GM21786 (cell line): Measurements from ENCODE around the gene REG3A.

ENCODE experiments used
- ATAC-seq: cut with Tn5 transposase; IDR thresholded peaks from one replicate; pipeline ENCODE4 v1.9.1; 2021; ENCODE audit not compliant: unreplicated experiment

The REG3A gene

DNA sequence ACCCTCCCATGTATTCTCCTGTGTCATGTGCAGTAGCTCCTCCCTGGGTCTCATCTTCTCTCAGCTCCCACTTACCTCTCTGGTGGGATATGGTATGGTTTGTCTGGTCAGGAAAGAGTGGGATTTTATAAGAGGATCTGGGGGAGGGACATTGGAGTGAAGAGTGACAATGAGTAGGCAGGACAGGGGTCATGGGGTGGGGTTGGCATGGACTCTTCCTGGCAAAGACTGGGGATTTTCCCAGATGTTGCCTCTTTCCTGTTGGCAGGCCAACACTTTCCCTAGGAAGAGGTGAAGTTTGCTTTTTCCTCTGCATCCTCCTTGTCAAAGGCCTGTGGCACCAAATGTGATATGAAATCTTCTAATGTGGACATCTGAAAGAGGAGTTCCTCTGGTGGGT is at the start of gene REG3A:
Gene REG3A, minus strand, starts transcription at position 101 of the 400 bp plus-strand sequence. CDS start 348 bp downstream, outside the sequence.
- ATAC-seq = no peak

DNA sequence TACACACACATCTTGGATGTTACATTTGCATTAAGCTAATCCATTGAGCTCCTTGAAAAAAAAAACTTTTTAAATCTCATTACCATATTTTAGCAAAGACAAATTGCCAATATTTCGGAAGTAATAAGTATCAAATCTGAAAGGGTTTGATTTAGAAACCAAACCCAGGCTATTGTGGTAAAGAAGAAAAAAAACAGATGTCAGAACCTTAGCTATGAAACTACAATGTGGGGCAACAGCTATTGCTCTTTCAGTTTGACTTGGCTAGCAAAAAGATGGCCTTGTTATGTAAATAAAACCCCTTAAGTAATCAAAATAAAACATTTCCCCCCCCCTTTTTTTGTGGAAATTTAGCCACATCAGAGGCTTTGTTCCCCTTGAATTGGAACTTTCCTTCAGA is 41.2 kb upstream of the REG3A start:
- no peak for ATAC-seq

DNA sequence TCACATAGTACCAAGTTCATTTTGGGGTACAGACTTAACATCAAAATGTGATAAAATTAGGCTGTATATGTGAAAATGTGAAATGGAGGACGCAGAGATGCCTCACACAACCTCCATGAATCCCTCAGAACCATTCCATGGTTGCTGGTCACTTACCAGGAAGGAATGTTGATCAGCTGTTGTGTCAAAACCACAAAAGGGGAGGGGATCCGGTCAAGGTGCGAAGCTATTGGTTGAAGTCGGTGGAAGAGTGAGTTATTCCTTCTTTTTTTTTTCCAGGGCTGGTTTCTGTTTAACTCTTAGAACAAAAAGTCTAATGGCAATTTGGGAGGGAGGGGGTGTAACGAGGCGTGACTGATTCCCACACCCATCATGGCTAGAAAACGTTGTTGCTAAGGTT is 32.3 kb upstream of the REG3A start:
- ATAC-seq = no peak

DNA sequence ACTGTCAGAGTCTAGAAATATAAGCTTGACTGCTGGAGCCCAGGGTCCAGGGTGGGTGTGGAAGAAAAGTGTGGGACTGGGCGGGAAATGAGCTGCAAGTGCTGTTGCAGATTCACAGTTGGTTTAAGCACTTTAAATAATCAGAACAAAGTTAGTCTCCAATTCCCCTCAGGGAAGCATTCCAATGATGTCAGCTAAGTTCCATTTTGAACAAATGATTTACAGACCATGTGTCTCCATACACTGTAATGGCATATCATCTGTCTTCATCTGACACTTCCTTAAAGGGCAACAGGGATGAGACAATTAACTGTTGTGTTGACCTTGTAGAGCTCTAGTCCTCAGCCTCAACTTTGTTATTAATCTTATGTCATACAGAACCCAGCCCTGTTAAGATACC is 31.5 kb upstream of the REG3A start:
- ATAC-seq = no peak

DNA sequence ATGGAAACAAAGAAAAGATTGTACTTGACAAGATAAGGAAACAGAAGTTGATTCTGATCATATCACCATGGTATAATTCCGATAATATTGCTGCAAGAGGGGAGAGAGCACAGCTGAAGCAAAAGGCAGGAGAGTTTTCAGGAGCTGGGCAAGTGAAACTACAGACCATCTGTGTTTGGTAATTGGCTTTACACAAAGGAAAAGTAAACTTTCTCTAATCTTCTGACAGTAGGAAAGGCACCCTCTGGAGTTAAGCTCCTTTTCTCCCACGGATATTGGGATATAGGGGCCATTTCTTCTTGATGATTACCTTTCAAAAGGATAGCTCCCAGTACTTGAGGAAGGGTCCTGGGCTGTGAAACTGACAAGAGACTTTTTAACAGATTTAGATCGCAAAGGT is 29.9 kb upstream of the REG3A start:
- ATAC-seq = no peak

DNA sequence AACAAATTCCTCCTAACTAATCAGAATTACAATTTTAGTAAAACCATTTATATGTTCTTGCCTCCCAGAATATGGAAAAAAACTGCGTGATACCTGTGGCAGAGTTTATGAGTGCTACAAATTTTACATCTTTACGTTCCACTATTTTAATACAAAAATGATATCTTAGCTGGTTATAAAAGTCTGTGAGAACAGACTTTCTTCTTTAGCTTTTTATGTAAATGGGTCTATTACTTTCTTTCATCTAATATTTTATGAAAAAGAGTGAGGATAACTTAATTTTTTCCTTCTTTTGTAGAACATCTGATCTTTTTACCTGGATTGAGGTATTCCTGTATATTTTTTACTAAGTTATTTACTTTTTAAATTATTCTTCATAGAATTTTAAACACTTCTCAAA is 22.1 kb upstream of the REG3A start:
- no peak for ATAC-seq

DNA sequence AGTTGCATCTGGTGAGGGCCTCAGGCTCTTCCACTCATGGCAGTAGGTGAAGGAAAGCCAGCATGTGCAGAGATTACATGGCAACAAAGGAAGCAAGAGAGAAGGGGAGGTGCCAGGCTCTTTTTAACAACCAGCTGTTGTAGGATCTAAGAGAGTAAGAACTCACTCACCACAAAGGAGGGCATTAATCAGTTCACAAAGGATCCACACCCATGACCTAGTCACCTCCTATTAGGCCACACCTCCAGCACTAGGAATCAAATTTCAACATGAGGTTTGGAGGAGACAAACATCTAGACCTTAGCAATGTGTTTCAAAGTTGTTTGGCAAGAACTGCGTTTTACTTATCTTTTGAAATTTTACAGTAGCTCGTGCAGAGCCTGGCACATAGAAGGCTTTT is 20.5 kb upstream of the REG3A start:
- ATAC-seq = no peak

DNA sequence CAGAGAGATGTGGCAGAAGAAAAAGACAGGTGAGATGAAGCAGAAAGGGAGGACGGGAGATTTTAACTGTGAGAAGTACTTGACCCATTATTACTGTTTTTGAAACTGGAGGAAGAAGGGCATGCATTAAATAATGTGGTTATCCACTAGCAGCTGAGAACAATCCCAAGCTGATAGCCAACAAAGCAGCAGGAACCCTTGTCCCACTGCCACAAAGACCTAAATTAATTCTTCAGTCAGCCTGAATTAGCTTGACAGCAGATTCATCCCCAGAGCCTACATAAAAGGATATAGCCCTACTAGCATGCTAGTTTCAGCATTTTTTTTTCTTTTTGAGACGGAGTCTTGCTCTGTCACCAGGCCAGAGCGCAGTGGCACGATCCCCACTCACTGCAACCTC is 19.5 kb upstream of the REG3A start:
- no peak for ATAC-seq

DNA sequence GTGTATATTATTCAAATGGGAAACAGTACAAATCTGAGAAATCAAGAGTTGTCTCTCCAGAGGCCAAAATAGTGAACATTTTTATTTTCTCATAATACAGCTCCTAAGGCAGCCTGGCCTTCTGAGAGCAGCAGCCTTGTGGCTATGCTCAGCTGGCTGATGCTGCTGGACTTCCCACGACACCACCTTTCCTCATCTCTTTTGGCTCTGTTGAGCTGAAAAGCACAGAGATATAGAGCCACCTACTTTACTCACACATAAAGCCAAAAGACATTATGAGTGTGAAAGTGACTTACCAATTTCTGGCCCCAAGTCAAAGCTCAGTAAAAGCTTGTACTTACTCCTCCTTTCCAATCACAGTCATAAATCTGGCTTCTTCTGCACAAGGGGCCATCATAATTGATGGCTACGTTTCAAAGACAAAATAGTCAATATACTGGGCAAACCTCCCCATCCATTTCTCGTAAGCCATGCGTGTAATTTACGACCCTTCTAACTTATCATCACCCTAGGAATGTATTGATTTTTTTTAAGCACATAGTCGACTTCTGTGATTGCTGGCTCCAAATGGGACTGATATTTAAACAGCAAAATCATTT is 18.6 kb upstream of the REG3A start:
- no peak for ATAC-seq

DNA sequence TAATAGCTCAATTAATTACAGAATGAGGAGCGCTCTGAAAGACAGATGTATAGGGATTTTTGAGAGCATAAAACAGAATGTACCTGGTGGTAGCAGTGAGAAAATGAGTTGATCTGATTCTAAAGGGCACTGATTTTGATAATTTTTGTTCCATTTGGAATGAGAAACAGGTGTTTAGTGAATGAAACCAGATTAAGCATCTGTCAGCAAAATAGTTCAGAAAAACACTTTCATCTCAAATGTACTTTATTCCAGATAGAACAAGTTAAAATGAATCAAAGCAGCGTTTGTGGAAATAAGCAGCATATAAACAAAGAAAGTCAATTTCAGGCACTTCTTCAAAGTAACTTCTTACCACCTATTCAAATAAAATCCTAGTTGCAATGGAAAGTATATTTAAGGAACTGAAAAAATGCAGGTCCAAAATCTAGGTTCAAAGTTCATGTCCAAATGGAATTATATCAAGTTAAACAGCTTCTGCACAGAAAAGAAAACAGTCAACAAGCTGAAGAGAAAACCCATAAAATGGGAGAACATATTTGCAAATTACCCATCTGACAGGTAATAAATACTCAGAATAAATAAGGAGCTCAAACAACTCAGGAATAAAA is 11.9 kb upstream of the REG3A start:
- ATAC-seq = no peak

DNA sequence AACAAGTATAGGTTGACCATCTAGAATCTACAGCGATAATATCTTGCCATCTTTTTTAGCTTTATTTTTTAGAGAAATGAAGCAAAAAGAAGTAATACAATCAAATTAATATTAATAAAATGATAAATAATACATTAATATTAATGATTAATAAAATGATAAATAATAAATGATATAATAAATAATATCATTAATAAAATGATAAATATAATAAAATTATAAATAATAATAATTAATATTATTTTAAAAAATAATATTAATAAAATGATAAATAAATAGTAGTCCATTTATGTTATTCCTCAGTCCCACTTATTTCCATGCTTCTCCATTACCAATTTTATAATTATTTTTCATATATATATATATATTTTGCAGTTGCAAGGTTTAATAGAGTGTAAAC is 3.2 kb upstream of the REG3A start:
- ATAC-seq = no peak

DNA sequence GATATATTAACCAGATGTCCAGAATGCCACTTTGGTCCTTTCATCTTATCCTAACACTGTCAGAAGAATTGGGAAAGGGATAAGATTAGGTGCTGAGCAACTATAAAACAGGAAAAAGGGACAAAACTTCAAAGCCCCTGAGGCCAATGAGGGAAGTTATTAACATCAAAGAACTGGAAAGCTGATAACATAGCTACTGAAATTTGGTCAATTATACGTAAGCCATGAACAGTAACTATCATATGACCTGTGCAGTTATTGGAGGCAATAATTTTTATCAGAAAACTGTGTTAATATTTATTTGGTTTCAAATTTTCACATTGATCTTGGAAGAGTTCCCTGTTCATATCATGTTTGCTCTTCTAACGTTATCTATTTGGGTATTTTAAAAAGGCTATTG is 2.6 kb upstream of the REG3A start:
- ATAC-seq = no peak

DNA sequence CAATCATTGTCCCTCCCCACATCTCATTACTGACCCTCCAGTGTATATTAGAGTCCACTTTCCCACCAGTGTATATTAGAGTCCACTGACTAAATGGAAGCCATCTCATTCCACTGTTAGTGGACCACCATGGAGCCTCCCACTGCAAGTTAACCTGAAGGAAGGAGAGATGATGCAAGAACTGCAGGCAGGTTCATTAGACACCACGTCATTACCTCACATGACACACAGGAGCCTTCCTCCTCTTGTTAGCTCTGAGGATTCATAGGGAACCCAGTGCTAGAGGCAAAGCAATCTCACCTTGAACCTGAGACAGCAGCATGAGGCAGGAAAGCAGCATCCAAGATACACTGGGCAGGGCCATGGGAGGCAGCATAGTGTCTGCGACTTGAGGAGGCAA is 523 bp downstream of the REG3A start:
- ATAC-seq = no peak

DNA sequence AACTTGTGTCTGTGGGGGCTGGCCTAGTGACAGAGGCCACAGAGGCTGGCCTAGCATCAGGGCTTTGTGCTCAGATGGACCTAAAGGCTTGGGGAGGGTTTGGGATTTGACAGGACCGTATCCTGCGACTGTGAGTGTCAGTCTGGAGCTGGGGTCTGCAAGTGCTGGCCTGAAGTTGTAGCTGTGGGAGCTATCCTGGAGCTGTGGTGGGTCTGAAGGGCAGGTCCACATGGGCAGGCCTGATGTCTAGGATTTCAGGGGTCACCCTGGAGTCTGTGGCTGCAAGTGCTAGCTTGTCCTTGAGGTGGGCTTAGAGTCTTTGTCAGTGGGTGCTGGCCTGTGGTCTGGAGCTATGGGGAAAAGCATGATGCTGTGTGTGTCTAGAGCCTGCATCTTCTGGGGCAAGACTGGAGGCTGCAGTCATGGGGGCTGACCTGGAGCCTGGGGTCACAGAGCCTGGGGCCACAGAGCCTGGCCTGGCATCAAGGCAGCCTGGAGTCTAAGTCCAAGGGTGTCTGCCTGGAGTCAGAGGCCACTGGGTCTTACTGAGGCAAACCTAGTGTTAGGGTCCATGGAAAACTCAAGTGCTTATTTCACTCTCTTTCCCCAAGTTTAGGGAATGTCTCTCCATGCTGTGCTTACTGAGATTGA is 3.6 kb downstream of the REG3A start:
- no peak for ATAC-seq

DNA sequence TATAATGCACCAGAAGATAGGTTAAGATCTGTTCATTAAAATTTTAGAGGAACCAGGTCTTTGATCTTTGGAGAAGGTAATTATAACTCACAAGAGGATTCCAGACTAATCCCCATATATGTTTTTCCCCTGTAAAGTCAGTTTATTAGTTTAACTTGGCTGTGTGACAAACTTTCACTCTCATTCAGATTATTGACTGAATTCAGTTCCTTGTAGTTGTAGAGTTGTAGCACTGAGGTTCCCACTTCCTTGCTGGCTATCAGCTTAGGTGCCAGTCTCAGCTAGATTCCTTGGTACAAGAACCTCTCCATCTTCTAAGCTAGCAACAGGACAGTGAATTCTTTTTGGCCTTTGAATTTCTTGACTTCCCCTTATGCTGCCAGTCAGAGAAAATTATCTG is 20.1 kb downstream of the REG3A start:
- ATAC-seq = no peak

DNA sequence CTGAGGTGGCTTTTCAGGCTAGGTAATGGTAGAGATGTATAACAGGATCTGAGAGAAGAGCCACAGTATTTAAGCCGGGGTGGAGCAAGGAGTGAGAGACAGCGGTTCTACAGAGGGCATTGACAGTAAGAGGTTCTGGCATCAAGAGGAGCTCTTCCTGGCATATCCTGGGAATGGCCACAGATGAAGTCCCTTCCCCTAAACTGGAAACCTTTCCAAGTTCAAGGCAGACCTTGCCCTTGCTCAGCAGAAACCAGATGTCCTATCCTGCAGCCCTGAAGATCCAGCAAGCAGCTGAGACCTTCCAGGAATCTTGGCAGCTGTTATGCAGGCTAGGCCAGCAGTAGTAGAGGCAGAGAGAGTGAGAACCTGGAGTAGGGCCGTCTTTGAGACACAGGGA is 21.2 kb downstream of the REG3A start:
- ATAC-seq = no peak

DNA sequence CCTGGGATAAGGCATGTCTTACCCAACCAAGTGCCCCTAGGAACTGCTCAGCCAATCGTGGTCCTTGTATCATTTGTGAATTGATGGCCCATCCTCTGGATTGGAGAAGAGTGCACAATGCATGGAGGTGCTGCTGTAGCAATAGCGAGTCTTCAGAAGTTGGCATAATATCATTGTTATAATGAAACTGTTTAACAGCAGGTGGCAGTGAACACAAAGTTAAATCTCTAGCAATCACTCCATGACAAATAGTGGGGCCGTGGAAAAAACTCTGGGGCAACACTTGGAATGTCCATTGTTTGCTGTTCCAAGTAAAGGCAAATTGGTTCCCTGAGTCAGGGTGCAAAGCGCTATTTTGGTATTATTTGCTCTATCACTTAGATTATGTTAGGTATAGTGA is 27.9 kb downstream of the REG3A start:
- no peak for ATAC-seq

DNA sequence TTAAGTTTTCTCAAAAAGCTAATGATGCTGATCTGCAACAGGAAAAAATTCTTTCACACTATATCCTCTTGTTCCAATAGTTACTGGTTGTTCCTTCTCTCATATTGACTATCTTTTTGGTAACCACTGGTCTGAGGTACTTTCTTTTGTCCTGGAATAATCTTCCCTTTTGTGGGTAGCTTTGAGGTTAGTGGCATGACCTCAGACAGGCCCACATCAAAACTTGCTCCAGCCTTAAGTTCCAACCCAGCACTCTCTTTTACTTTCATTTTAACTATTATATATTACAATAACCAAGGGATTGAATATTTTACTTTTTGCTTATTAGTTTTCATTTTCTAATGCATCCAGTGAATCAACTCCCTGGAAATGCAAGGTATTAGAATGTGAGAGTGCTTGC is 29.7 kb downstream of the REG3A start:
- no peak for ATAC-seq

DNA sequence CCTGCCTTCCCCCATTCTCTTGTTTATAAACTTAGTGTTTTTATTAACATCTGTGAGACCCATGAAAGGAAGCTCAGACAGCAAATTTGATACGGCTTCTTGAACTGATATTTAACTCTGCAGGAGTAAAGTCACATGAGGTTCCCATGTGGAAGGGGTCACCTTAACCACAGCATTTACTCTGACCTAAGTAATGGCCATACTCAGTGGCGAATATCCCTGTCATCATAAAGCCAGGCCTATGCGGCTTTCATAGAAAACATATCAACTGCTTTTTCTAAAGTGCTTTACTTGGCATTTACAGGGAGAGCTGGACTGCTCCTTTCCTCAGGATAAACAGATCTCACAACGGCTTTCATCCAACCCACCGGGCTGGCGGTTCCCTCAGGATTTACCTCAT is 30.3 kb downstream of the REG3A start:
- no peak for ATAC-seq

DNA sequence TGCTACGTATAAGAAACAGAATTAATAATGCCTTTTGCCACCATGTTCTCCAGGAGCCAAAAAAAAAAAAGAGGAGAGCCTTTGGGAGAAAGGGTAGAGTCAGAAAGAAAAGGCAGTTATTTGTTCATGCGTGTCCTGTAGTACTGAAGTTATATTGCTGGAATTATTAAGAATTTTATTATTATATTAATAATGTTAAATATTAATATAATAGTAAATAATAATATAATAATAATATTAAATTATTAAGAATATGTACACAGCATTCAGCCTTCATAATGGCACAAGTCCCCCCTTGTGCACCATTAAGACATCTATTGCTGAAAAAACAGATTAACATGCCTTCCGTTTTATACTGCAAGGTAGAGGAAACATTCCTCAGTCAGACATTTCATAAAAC is 31.1 kb downstream of the REG3A start:
- ATAC-seq = no peak

DNA sequence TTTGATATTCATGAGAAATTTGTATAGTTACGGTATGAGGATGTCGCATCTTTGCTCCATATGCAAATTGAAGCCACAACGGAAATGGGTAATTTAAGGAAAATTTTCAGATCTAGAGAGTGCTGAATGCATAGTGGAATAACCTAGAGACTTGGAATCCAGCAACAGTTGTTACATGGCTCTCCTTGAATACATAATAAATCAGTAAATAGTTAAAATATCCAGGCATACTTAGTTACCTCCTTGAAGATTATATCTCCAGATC is 33.9 kb downstream of the REG3A start:
- no peak for ATAC-seq

DNA sequence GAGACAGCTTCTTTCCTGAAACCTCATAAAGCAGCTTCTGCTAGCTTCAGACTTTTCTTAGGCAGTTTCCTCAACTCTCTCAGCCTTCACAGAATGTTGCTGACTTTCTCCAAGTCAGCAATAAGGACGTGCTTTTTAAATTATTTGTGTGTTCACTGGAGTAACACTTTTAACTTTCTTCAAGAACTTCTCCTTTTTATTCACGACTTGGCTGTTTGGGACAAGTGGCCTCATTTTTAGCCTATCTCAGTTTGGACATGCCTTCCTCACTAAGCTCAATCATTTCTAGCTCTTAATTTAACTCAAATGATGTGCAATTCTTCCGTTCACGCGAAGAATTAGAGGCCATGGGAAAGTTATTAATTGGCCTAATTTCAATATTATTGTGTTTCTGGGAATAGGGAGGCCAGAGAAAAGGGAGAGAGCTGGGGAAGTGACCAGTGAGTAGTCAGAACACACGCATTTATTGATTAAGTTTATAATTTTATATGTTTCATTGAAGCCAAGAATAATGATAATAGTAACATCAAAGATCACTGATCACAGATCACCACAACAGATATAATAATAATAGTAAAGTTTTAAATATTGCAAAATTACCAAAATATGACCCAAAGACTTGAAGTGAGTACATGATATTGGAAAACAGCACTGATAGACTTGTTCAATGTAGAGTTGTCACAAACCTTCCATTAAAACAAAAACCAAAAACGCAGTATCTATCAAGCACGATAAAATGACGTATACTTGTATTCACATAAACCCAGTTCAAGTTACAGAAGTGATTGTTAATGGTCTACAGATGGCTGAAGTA is 34.4 kb downstream of the REG3A start:
- ATAC-seq = no peak
